GM12874 (cell line): ENCODE results near the gene MOSPD2.

Experiments
- TF ChIP-seq, protein P1 (sequence below): IDR thresholded peaks from 2 replicates; pipeline ENCODE4 v1.5.1; 2011; ENCODE audit warnings: low read depth, mild to moderate bottlenecking, control low read depth, low read length, moderate library complexity; ENCODE audit not compliant: insufficient read depth

The MOSPD2 gene

DNA sequence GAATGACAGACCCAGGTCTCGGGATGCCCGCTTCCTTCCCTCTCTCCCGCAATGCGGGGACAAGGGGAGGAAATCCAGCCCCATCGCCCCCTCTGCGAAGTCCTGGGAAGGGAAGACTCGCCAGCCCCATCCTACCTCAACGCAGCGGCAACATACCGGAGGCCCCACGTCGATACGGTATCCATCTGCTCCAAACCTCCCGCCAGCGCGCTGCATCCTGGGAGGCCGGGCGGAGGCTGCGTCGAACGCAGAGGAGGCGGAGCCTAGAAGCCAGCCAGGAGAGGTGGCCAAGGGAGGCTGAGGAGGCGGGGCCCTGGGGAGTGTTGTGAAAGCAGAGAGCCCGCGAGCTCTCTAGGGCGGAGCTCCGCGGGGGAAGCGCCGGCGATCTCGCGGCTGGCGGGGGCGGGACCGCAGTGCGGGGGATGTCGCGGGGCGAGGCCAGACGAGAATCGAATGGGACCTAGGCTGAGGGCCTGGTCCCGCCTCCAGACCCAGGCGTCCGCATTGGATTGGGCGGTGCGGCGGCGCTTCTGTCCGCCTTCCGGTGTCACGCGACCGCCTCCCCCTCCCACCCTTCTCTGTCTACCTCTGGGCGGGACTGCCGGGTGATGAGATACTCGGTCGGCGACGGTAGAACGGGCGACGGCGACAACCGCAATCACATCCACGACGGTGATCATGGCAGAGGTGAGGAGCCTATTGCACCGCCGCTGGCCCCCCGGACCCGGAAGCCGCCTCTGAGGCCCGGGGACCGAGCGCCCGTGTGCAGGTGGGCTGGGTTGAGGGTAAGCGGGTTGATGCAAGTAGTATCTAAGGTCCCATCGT, at the start of gene MOSPD2, which contains the start of gene FANCB:
TSS of gene MOSPD2 (plus strand) at position 571 of the 825 bp plus-strand sequence. CDS start at position 679, 108 bp downstream.
TSS of gene FANCB (minus strand) at position 219 of the 825 bp plus-strand sequence. CDS start 7,559 bp downstream, outside the sequence.
- TF ChIP-seq, protein P1, sequence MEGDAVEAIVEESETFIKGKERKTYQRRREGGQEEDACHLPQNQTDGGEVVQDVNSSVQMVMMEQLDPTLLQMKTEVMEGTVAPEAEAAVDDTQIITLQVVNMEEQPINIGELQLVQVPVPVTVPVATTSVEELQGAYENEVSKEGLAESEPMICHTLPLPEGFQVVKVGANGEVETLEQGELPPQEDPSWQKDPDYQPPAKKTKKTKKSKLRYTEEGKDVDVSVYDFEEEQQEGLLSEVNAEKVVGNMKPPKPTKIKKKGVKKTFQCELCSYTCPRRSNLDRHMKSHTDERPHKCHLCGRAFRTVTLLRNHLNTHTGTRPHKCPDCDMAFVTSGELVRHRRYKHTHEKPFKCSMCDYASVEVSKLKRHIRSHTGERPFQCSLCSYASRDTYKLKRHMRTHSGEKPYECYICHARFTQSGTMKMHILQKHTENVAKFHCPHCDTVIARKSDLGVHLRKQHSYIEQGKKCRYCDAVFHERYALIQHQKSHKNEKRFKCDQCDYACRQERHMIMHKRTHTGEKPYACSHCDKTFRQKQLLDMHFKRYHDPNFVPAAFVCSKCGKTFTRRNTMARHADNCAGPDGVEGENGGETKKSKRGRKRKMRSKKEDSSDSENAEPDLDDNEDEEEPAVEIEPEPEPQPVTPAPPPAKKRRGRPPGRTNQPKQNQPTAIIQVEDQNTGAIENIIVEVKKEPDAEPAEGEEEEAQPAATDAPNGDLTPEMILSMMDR, result no peak

DNA sequence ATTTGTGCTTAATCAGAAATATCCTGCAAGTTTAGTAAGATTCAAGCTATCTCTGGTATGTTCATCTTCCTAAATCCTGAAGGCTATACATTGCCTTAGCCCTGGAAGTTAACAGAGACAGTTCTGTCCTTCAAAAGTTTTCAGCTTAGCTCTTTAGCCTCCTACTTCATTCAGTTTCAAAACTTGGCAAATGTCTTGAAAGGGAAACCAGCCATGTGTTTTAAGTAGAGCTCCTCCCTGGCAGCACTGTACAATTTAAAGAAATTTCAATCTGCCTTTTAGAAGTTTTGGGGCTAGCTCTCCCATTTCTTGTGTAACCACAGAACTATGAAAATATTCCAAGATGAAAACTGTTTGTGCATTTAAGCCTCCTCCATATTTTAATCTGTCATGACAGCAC, 47.4 kb upstream of the MOSPD2 start:
- TF ChIP-seq, protein P1, result no peak

DNA sequence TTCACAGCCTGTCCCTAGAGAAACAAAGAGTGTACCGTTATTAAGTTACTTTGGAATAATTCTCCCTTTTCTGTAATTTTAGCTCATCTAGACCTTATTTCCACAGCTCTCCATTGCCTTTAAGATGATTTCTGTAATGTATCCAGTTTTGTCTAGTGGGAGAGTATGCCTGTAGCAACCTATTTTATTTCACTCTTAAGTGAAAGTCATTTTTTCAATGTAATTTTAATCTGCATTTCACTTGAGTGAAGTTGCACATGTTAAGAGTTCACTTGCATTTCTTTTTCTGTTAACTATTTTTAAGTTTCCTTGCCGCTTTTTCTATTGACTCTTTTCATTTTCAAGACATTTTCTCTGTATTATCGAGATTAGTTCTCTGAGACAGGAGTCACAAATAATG, 46.9 kb upstream of the MOSPD2 start:
- TF ChIP-seq, protein P1, result no peak

DNA sequence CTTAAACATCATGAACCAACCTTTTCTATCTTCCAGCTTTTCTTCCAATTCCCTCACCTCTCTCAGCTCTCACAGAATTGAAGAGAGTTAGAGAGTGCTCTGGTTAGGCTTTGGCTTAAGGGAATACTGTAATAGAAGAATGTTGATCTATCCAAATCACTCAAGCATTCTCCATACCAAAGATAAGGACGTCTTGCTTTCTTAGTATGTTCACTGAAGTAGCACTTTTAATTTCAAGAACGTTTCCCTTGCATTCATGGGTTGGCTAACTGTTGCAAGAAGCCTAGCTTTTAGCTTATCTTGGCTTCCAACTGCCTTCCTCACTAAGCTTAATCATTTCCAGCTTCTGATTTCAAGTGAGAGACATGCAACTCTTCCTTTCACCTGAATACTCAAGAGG, 43.6 kb upstream of the MOSPD2 start:
- TF ChIP-seq, protein P1, result no peak

DNA sequence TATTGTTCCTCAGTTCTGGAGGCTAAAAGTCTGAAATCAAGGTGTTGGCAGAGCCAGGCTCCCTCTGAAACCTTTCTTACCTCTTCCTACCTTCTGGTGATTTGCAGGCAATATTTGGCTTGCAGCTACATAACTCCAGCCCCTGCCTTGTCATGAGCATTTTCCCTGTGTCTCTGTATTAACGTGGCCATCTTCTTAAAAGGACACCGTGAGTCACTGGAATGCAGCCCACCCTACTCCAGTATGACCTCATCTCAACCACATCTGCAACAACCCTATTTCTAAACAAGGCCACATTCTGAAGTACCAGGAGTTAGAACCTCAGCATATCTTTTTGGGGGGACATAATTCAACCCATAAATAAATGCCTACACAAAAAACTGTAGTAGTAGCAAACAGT, 41.1 kb upstream of the MOSPD2 start:
- TF ChIP-seq, protein P1, result no peak

DNA sequence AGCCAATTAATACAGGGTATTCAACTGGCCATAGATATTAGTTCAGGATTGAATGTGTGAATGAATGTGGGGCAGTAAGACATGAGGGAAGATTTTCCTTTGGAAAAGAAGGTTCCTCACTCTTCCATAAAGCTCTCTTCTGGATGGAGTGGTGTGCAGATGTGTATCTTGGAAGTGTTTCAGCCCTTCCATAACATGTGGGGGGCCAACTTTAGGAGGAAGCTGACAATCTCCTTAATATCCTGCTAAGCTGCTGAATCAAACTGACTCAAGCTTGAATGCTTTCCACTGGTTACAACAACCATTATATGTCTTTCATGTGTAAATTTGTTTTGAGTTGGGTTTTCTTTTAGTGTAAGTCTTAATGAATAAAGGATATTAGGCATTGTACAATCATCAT, 40.6 kb upstream of the MOSPD2 start:
- TF ChIP-seq, protein P1, result no peak

DNA sequence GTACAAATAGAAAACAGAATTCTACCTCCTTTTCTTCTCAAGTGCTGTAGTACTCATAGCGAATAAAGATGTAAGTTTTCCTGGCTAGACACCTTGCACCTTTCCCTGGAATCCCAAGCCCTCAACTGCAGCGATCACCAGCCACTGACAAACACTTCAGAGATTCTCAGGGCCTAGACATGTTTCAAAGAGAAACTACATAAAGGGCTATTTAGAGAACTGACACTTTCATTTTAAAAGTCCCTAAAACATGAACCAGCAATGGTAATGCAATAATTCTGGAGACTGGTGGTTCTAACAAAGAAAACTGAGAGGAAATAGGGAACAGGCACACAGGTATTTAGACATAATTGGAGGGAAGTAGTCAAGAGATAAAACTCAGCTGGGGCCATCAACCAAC, 36.1 kb upstream of the MOSPD2 start:
- TF ChIP-seq, protein P1, result no peak
